SK-N-SH (cell line): Measurements from ENCODE around the gene PHLDA3. TPM values are rescaled to one million over a fixed set of nuclear protein-coding genes. Genes with fewer than 3 reads are reported as not detected.
"Not testable (repeated sequence)": the region's sequence is repeated elsewhere in the genome, so short reads cannot be mapped to it uniquely, and the experiment has no call there.

Experiments
- CTCF ChIA-PET: fragments of 300-600, 350-600 bp; formaldehyde crosslinking; extraction: SDS; loops from one replicate; lab custom pipeline; 2021; lab: Yijun Ruan, JAX
- POLR2A ChIA-PET: fragments of 350-600 bp; sonication (Branson Sonifier 250); formaldehyde crosslinking; extraction: SDS; loops from one replicate; lab custom pipeline; 2020; ENCODE audit warnings: antibody characterized with exemption, inconsistent platforms; lab: Yijun Ruan, JAX
- DNase-seq: peaks from one replicate; pipeline ENCODE4 v3.0.0; 2012
- H2AFZ ChIP-seq: fragments of 200-600 bp; sonication (generic); 2 replicates; pipeline ENCODE4 v1.8.1; 2016; ENCODE audit warnings: antibody characterized with exemption, mild to moderate bottlenecking, low read depth
- H3F3A ChIP-seq: fragments of 200-600 bp; sonication (generic); replicated peaks from 2 replicates; pipeline ENCODE3; 2016; ENCODE audit warnings: antibody characterized with exemption, mild to moderate bottlenecking; ENCODE audit not compliant: insufficient read depth
- H3K27ac ChIP-seq, 2 experiments: fragments of 200-500 bp in 1 of 2; fragments of 200-600 bp in 1 of 2; sonication (Bioruptor generic) in 1 of 2; sonication (generic), shearing (Covaris generic) in 1 of 2; 2 replicates each; pipeline versions ENCODE4 v1.5.1 to v1.6.1; 2014 to 2016; ENCODE audit warnings: low read depth in 2 of 2, inconsistent platforms in 1 of 2, low read length in 1 of 2, mild to moderate bottlenecking in 1 of 2, mixed read lengths in 1 of 2
- H3K27me3 ChIP-seq: fragments of 200-600 bp; sonication (generic), shearing (Covaris generic); 2 replicates; pipeline ENCODE4 v1.6.1; 2016; ENCODE audit warnings: mixed run types; ENCODE audit not compliant: insufficient read depth
- H3K36me3 ChIP-seq, 2 experiments: fragments of 200-500 bp in 1 of 2; fragments of 200-600 bp in 1 of 2; sonication (Bioruptor generic) in 1 of 2; sonication (generic) in 1 of 2; replicated peaks in 1 of 2; 2 replicates each; pipeline versions ENCODE3 to v1.5.1; 2014 to 2016; ENCODE audit warnings: low read length in 1 of 2, mild to moderate bottlenecking in 1 of 2; ENCODE audit not compliant: insufficient read depth in 2 of 2, control insufficient read depth in 1 of 2
- H3K4me1 ChIP-seq, 2 experiments: fragments of 200-500 bp in 1 of 2; fragments of 200-600 bp in 1 of 2; sonication (Bioruptor generic) in 1 of 2; sonication (generic), shearing (Covaris generic) in 1 of 2; 2 replicates each; pipeline versions ENCODE4 v1.5.1 to v1.6.1; 2014 to 2016; ENCODE audit warnings: low read depth in 1 of 2, low read length in 1 of 2, mixed run types in 1 of 2; ENCODE audit not compliant: insufficient read depth in 2 of 2, control insufficient read depth in 1 of 2
- H3K4me2 ChIP-seq: fragments of 200-600 bp; sonication (generic), shearing (Covaris generic); 2 replicates; pipeline ENCODE4 v1.6.1; 2017; ENCODE audit warnings: mixed run types
- H3K4me3 ChIP-seq, 2 experiments: fragments of 200-500 bp in 1 of 2; fragments of 200-600 bp in 1 of 2; sonication (Bioruptor generic) in 1 of 2; sonication (generic), shearing (Covaris generic) in 1 of 2; 2 replicates each; pipeline versions ENCODE4 v1.5.1 to v1.8.1; 2014 to 2016; ENCODE audit warnings: low read depth in 2 of 2, inconsistent platforms in 1 of 2, low read length in 1 of 2, mild to moderate bottlenecking in 1 of 2, mixed read lengths in 1 of 2, moderate library complexity in 1 of 2
- H3K79me2 ChIP-seq: fragments of 200-600 bp; sonication (generic); 2 replicates; pipeline ENCODE4 v1.8.1; 2017; ENCODE audit warnings: mild to moderate bottlenecking; ENCODE audit not compliant: insufficient read depth
- H3K9ac ChIP-seq: fragments of 200-600 bp; sonication (generic); 2 replicates; pipeline ENCODE4 v1.6.1; 2017; ENCODE audit warnings: mixed run types
- H3K9me2 ChIP-seq: fragments of 200-600 bp; sonication (generic); 2 replicates; pipeline ENCODE4 v1.6.1; 2017; ENCODE audit warnings: mixed run types
- H3K9me3 ChIP-seq: fragments of 200-600 bp; sonication (generic); 2 replicates; pipeline ENCODE4 v1.6.1; 2017; ENCODE audit warnings: mixed run types, mild to moderate bottlenecking, moderate library complexity
- H4K20me1 ChIP-seq: fragments of 200-600 bp; sonication (generic); 2 replicates; pipeline ENCODE4 v1.6.1; 2017; ENCODE audit warnings: mild to moderate bottlenecking, mixed run types; ENCODE audit not compliant: insufficient read depth
- EP300 ChIP-seq, 2 experiments: IDR thresholded peaks; 2 replicates each; pipeline versions ENCODE4 v1.4.0 to v1.6.1; 2012; ENCODE audit warnings: borderline replicate concordance in 1 of 2, low read depth in 1 of 2, low read length in 1 of 2
- GABPA ChIP-seq: IDR thresholded peaks from 2 replicates; pipeline ENCODE4 v1.4.0; 2012; ENCODE audit warnings: low read depth, mild to moderate bottlenecking
- MAX ChIP-seq: IDR thresholded peaks from 2 replicates; pipeline ENCODE4 v1.4.0; 2012; ENCODE audit warnings: low read depth
- RXRA ChIP-seq: IDR thresholded peaks from 2 replicates; pipeline ENCODE4 v1.4.0; 2012; ENCODE audit warnings: low read depth, mild to moderate bottlenecking, borderline replicate concordance
- SIN3A ChIP-seq: IDR thresholded peaks from 2 replicates; pipeline ENCODE4 v1.6.1; 2012; ENCODE audit warnings: low read depth, mild to moderate bottlenecking, low read length, moderate library complexity, borderline replicate concordance
- TCF12 ChIP-seq: IDR thresholded peaks from 2 replicates; pipeline ENCODE4 v1.4.0; 2012
- USF1 ChIP-seq: IDR thresholded peaks from 2 replicates; pipeline ENCODE4 v1.4.0; 2012; ENCODE audit warnings: low read depth, borderline replicate concordance
- WGBS: methylation state at CpG from one replicate; pipeline ENCODE4 v1.1.6; 2017; ENCODE audit warnings: low lambda C conversion rate; 5-methylcytosine and 5-hydroxymethylcytosine counted together
- polyA plus RNA-seq, 3 experiments: library from polyadenylated mRNA; depleted of rRNA; stranded (reverse); fragments of >200 nt; gene quantifications; 2 replicates each; pipeline ENCODE4 v1.2.3, GENCODE V29; 2012

PHLDA3 gene
- polyA plus RNA-seq, 1 of the 3 experiments (the other 2 are of a cell fraction) = 105 TPM

GRCh38 chr1:201479201-201479730 lies 10.3 kb upstream of the PHLDA3 start:
- Histone ChIP-seq H3K9me3 (no peaks in the 10 kb centered on the region), H3F3A (peaks cover 21% of the 10 kb centered on the region), H3K79me2 (no peaks in the 10 kb centered on the region), H3K4me3 (no peak overlapping the region), H3K4me1 (peaks cover 2 to 9% of the 10 kb centered on the region in 2 experiments; a peak in 3 of 4 replicates), H2AFZ (no peak overlapping the region), H3K9ac (no peak overlapping the region), H3K9me2 (no peaks in the 10 kb centered on the region), H3K27ac (no peak overlapping the region), H4K20me1 (no peaks in the 10 kb centered on the region), H3K4me2 (no peak overlapping the region), H3K27me3 (no peaks in the 10 kb centered on the region), H3K36me3 (peaks cover 5 to 9% of the 10 kb centered on the region in 2 experiments)
- ChIA-PET POLR2A (interaction anchor here (0.6 kb wide), 1 partner anchor 10 kb away, joined by 3 read pairs; the partner anchor contains the start of gene PHLDA3), CTCF (interaction anchor here (0.7 to 22.5 kb wide), 8 partner anchors 9 to 507 kb away, joined by 3 to 860 read pairs (median 6); partner anchors contain the start of genes CSRP1 and PHLDA3)
- no peak for DNase-seq
- no peak for TF ChIP-seq USF1
- WGBS = 86% methylated on average over 4 of the region's 4 CpGs

GRCh38 chr1:201478666-201479065 lies 9.7 kb upstream of the PHLDA3 start:
- 63% methylated on average over 3 of the region's 3 CpGs for WGBS
- H3K27ac ChIP-seq, H3K9me2 ChIP-seq, H3K4me3 ChIP-seq, H4K20me1 ChIP-seq, H3K36me3 ChIP-seq, H3K79me2 ChIP-seq, H3K27me3 ChIP-seq, H3K4me2 ChIP-seq, H3K4me1 ChIP-seq, H3K9ac ChIP-seq, POLR2A ChIA-PET, H2AFZ ChIP-seq, DNase-seq, H3K9me3 ChIP-seq: not testable (repeated sequence)
- peaks cover 15% of the 10 kb centered on the region for H3F3A ChIP-seq
- CTCF ChIA-PET = interaction anchor here (0.7 to 22.5 kb wide), 8 partner anchors 9 to 507 kb away, joined by 3 to 860 read pairs (median 6); partner anchors contain the start of genes CSRP1 and PHLDA3

GRCh38 chr1:201476670-201477344 lies 7.8 kb upstream of the PHLDA3 start:
- 66% methylated on average over 6 of the region's 6 CpGs for WGBS
- peaks cover 0 to 9% of the 10 kb centered on the region in 2 experiments; a peak in 2 of 4 replicates for H3K4me1 ChIP-seq
- CTCF ChIA-PET = interaction anchor here (0.7 to 22.5 kb wide), 6 partner anchors 8 to 80 kb away, joined by 3 to 860 read pairs (median 4); partner anchors contain the start of genes CSRP1 and PHLDA3
- H3F3A ChIP-seq = peaks cover 4% of the 10 kb centered on the region
- no peaks in the 10 kb centered on the region for H4K20me1 ChIP-seq
- no peaks in the 10 kb centered on the region for H3K9me3 ChIP-seq
- no peak overlapping the region for H3K4me2 ChIP-seq
- no peaks in the 10 kb centered on the region for H3K36me3 ChIP-seq
- no peaks in the 10 kb centered on the region for H3K27me3 ChIP-seq
- no peaks in the 10 kb centered on the region for H3K9me2 ChIP-seq
- TF ChIP-seq MAX (no peak), SIN3A (no peak), TCF12 (no peak), GABPA (no peak), RXRA (no peak), EP300 (IDR thresholded peaks at IDR 0.05; ENCODE audit: borderline replicate concordance in 1 of 2, low read depth in 1 of 2, low read length in 1 of 2) (no peak)
- no peak overlapping the region for H3K9ac ChIP-seq
- no peak for DNase-seq
- POLR2A ChIA-PET = no interaction called here
- H3K4me3 ChIP-seq = no peak overlapping the region
- H3K79me2 ChIP-seq = no peaks in the 10 kb centered on the region
- no peak overlapping the region for H2AFZ ChIP-seq
- H3K27ac ChIP-seq = no peak overlapping the region
